ENCODE results near the gene RNF145.

The RNF145 gene

GRCh38 chr5:159217236-159217635 is 7.9 kb upstream of the RNF145 start:
- DNase-seq = no peak

GRCh38 chr5:159216454-159216853 is 7.1 kb upstream of the RNF145 start:
- no peak for DNase-seq

DNA sequence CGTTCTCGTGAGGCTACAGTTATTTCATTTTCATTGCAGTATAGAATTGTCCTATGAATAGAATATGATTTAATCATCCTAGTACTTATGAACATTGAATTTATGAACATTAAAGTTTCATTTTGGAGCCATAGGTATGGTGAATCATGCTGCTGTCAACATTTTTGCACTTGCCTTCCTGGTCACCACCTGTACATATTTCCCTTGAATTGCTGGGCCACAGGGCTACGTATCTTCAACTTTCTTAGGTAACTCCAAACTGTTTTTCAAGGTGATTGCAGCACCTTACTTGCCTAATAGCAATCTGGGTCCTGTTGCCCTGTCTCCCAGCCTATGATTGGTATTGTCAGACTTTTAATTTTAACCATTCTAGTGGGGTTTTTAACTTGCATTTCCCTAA is 6.5 kb upstream of the RNF145 start:
- DNase-seq = no peak

- no peak for DNase-seq
These were observed 5.3 kb upstream of the RNF145 start for GRCh38 chr5:159214486-159215271.

DNA sequence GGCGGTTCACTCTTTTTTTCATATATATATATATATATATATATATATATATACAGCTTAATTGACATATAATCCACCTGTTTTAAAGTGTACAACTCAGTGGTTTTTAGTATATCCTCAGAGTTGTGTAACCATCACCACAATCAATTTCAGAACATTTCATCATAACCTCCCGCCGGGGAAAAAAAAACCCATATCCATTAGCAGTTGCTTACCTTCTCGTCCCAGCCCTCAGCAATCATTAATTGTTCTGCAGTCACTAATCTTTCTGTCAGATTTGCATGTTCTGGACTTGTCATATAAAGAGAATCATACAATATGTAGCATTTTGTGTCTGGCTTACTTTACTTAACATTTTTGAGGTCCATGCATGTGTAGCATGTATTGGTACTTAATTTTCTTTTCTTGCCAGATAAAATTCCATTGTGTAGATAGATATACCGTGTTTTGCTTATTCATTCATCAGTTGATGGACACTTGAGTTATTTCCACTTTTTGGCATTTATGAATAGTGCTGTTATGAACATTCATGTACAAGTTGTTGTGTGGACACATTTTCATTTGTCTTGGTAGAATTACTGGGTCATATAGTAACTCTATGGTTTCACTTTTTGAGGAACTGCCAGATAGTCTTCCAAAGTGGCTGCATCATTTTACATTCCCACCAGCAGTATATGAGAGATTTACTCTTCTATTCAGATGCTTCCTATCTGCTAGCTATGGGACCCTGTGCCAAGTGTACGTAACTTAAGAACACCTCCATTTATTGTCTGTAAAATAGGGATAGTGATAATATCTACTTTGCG is 3.5 kb upstream of the RNF145 start:
- no peak for DNase-seq

- peak; percentile 91 for DNase-seq
These were observed 2.4 kb upstream of the RNF145 start for GRCh38 chr5:159211729-159212174.

- DNase-seq = no peak
These were observed 1.5 kb upstream of the RNF145 start for GRCh38 chr5:159210846-159211245.

DNA sequence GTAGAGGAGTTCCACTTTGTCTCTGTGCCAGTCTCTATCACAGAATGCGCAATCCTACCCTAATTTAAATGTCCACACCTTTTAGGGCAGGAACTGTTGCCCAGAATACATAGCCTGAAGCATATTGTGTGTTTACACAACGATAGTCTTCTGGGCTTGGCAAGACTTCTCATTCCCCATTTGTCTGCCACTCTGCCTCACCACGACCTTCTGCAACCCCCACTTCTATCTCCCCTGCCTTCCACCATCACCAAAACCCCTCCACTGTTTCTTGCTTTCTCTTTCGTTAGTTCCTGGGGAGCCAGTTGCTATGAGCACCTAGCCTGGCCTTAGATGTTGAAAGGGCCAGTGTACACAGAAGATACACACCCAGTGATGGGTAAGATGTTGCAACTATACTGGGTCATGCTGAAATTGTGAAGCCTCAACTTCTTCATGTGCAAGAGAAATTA is 883 bp upstream of the RNF145 start:
- DNase-seq = peak; percentile 45

GRCh38 chr5:159208514-159209437 is 577 bp downstream of the RNF145 start:
- peak; percentile 60 for DNase-seq

DNA sequence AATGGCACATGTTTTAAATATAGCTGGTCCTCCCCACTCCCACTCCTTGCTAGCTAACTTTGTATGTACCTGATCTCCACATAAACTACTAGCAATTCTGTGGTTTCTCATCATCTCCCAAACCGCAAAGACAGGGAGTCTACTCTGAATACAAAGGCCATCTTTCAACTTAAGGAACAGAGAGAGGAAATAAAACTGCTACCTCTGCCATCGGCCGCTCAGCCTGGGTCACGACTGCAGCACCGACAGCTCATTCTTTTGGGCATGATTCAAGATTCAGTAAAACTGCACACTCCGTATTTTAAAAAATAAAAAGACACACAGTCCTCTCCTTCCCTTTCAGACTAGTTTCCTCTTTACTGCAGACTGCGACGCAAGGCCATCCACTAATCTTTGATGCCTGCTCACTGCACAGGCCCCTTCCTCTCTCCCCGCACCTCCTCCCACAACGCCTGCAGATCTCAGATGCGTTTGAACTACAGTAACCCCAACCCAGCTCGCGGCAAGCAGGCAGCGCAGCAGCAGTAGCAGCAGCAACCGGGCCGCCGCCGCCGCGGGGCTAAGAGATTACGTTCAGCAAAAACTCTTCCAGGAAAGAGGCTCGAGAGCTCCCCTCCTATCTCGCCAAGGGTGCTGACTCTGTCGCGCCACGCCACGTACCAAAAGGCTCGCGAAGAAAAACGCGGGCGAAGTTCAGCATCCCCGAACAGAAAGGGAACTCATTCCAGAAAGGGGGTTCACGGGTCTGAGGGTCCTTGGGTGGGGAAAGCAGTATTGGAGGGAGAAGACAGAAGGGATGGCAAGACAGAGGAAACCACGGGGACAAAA is 1.5 kb downstream of the RNF145 start:
- peak; percentile 86 for DNase-seq

DNA sequence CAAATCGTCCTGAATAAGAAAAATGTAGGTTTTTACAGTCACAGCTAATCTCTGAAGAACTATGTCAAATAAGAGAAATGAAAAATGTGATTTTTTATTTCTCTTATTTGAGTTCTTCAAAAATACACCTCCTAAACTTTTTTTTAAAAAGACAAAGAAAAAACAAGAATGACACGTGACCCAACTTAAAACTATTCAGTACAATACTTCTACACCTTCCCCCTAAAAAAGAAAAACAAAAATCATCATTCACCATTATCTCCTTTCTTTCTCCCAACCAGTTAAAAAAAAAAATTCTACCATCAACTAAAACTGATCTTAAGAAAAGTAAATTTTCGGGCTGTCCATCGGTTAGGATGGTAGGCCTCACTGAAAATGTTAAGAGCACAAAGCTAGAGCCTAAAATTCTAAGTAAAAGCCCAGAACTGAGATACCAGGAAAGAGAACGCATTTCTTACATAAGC is 2.1 kb downstream of the RNF145 start:
- DNase-seq = no peak

DNA sequence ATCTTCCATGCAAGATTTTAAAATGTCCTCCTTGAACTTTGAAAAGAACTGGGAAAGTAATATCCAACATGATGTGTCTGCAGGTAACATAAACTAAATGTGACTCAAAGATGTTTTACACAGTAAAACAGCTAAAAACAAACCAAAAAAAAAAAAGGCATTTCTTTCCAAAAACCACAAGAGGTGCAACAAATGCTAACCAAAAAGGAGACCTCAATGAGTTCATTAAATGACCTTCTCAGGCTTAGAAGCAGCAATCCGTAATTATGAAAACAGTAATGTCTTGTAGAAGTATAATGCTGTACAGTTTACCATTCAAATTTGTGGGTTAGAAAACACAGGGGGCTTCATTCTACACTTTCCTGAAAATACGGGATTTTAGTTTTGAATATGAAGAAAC is 2.5 kb downstream of the RNF145 start:
- DNase-seq = no peak

DNA sequence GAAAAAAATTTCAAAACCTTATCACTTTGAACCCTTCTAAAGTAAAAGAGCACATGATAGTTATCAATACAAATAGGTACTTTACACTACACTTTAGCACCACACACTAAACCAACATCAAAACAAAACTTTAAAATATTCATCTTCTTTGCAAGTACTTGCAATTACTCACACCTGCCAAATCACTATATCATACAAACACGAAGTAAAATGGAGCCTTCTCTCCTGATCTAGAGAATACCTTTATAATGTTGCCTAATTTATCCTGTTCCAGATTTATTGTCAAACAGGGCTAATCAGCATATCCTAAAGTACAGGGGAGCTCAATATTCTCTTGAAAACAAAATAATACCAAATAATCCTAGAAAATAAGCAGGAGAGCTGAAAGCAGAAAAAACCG is 3.0 kb downstream of the RNF145 start:
- no peak for DNase-seq

- no peak for DNase-seq
These were observed 6.0 kb downstream of the RNF145 start for GRCh38 chr5:159203351-159203750.

- DNase-seq = no peak
These were observed 7.2 kb downstream of the RNF145 start for GRCh38 chr5:159202151-159202550.

DNA sequence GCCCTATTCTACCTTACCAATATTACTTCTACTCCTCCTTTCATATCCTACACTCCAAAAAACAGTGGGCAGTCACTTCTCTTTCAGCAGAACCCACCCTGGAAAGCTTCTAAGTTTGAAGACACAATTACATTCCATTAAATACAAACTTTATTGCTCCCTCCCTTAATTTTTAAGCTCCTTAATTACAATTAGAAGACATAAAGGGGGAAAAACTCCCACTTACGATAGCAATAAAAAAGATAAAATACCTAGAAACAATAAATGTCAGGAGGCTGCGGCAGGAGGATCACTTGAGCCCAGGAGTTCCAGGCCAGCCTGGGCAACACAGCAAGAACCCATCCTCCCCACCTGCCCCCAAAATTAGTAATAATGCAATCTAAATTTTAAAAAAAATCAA is 9.6 kb downstream of the RNF145 start:
- no peak for DNase-seq

- no peak for DNase-seq
These were observed 10.1 kb downstream of the RNF145 start for GRCh38 chr5:159199225-159199624.

- no peak for DNase-seq
These were observed 11.0 kb downstream of the RNF145 start for GRCh38 chr5:159198063-159199036.

- no peak for DNase-seq
These were observed 13.6 kb downstream of the RNF145 start for GRCh38 chr5:159195775-159196174.

DNA sequence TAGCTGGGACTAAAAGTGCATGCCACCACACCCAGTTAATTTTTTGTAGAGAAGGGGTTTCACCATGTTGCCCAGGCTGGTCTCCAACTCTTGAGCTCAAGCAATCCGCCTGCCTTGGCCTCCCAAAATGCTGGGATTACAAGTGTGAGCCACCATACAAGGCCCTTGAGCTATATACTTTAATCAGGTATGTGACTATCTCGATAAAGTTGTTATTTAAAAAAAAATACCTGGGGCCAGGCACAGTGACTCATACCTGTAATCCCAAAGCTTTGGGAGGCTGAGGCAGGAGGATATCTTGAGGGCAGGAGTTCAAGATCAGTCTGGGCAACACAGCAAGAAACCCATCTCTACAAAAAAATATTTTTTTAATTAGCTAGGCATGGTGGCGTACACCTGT is 19.2 kb downstream of the RNF145 start:
- DNase-seq = no peak

DNA sequence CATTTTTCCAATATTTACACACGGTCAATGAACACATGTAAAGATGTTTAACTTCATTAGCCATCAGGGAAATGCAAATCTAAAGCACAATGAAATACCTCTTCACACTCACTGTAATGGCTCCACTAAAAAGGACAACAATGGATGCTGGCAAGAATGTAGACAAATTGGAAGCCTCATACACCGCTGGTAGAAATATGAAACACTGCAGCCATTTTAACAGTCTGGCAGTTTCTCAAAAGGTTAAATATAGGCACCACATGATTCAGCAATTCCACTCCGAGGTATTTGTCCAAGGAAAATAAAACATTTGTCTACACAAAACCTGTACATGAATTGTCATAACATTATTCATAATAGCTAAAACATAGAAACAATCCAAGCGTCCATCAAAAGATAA is 20.0 kb downstream of the RNF145 start:
- no peak for DNase-seq

Data from NCI-H82 (cell line).